Muscle of arm (tissue), 12 donors: ENCODE data around the gene HAAO. TPM values are rescaled to one million over a fixed set of nuclear protein-coding genes. Genes with fewer than 3 reads are reported as not detected.
A peak's percentile ranks its signal among the peaks of the same experiment; 100 is the strongest.

Experiments
- DNase-seq: peaks from one replicate; pipeline ENCODE4 v3.0.0-alpha.2; 2013
- polyA plus RNA-seq, 12 donors: library from polyadenylated mRNA; unstranded; fragments of 120-200 nt; gene quantifications; one replicate each; pipeline ENCODE4 v1.2.1, GENCODE V29; 2013; ENCODE audit not compliant: insufficient read length in 12 of 12

HAAO gene
- polyA plus RNA-seq, 12 donors: 12.6 to 45.3 (median 18.3) TPM; not detected in 1

DNA sequence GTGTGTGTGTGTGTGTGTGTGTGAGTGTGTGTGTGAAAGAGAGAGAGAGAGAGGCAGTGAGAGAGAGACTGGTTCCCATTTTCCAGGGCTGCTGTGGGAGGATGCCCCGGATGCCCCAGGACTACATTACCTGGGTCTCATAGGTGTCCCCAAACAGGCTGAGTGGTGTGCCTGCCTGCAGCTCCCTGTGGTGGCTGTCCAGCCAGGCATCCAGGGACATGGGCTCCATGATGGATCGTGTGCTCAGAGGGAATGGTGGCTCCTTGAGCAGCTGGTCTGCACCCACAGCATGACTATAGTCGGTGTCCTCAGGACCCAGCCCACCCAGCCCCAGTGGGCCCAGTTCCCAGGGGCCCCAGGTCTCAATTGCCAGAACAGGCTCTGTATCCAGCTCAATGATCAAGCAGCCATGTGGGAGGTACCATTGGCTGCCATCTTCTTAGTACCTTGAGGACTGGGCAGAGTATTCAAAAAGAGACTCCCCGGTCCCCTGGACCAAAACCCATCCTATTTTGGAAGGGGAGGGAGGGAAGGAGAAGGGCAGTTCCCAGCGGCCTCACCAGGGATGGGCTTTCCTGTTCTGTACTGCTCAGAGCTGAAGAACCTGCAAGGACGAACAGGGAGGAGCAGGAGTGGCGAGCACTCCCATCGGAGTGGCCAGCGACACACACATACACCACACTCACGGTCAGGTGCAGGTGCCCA is 22.6 kb downstream of the HAAO start:
- DNase-seq: no peak

DNA sequence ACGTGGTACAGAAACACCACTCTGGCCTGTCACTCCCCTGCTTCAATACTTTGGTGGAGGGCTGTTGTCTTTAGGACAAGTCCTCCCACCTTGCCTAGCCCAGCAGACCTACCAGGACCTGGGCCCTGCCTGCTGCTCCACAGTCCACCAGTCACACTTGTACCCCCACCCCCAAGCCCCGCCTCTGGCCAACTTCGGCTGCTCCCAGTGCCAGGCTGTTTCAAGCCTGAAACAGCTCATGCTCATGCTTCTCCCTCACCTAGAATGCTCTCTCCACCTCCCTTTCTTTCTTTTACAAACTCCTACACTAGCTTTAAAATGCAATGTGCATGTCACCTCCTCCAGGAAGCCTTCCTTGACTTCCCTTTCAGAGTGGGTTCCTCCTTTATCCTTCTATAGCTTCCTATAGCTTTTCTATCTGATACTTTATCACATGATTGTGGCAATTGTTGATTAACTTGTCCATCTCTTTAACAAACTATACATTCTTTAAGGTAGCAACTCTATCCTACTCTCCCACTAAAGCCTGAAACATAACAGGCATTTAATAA is 23.6 kb downstream of the HAAO start:
- no peak for DNase-seq

DNA sequence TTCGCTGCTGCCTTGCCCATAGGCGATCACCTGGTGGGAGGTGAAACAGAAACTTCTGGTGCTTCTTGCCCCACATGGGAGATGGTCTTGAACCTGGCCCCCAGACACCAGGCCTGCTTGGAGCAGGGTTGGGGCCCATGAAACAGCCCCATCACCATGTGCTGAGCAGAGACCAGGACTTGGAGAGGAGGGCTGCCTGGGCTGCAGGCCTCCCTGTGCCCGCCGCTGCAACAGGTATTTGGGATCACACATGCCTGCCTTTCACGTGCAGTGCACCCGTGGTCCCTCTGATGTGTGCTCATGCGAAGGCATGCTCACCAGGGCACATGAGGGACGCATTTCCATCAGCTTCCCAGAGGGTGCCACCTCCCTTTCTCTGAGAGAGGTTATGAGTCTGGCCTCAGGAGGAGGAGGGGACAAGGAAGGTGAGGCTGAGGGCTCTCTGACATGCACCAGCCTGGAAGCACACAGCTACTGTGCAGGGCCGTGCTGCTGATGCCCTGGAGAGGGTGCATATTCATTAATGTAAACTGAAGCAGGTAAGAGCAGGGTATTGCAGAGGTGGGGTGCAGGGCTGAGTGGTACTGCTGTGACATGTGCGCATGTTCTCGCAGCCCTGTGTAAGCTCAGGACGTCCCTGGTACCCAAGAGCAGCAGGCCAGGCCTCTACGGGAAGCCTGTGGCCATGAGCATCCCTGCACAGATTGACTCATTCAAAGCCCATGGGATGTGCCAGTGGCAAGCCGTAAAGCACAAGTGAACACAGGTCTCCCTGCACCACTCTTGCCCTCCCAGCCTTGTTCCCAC is 24.3 kb downstream of the HAAO start:
- no peak for DNase-seq

DNA sequence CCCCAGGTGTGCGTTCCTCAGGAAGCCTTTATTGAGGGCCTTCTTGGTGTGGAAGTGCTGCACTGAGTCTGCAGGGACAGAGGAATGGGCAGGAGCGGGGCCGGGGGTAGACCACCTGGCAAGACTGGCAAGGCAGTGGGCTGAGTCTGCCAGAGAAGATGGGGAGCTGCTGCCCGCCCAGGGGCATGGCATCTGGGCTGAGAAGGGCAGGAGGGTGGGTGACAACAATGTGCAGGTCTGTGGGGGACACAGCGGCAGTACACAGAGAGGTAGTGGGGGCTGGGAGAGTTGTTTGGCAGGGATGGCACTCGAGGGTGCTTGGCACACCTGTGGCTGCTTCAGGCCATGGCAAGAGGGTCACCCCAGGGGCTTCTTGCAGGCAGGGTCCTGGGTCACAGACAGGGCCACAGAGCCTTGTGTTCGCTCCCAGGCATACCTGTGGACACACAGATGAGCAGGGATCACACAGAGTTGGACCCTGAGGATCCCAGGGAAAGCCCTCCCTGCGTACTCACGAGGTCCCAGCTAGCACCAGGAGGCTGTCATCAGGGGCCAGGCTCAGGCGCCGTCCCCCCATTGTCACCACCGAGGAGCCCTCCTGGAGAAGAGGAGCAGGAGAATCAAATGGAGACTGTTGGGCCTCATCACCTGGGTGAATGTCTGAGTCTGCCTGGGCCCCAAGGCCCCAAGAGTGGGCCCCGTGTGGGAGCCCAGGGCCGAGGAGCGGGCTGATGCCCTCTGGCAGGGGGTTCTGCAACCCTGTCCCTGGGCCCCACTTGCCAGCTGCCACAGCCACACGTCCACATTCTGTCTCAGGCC is 25.1 kb downstream of the HAAO start:
- no peak for DNase-seq

DNA sequence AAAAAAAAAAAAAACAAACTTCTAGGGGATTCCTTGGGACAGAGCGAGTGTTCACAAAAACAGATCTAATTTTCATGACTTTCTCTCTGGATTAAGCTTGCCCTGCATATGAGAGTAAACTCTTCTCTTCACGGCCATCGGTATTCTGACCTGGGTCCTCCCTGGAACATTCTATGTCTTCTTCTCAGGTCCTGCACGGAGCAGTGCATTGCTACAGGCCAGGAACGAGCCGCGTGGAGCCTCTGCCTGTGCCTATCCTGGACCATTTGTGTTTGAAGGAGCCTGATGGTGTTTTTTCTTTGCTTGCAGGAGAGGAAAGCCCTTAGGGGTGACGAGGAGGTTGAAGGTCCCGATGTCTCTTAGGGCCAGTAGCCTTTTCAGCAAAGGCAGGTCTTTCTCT is 26.7 kb downstream of the HAAO start:
- DNase-seq: no peak

DNA sequence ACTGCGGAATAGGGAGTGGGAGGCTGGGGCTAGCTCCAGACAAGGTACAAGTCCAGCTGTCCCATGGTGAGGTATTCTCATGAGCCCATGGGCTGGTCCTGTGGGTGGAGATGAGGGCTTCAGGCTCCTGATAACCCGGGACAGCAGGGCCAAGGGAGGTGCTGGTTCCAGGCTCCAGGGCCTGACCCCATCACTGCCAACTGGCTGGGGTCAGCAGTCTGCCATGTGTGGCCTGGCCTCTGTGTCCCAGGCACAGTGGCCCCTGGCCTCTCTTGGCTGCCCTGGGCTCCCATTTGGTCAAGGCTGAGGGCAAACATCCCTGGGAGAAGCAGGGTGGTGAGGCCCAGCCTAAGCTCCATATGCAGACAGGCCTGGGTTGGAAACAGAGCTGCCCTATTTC is 27.5 kb downstream of the HAAO start:
- no peak for DNase-seq

DNA sequence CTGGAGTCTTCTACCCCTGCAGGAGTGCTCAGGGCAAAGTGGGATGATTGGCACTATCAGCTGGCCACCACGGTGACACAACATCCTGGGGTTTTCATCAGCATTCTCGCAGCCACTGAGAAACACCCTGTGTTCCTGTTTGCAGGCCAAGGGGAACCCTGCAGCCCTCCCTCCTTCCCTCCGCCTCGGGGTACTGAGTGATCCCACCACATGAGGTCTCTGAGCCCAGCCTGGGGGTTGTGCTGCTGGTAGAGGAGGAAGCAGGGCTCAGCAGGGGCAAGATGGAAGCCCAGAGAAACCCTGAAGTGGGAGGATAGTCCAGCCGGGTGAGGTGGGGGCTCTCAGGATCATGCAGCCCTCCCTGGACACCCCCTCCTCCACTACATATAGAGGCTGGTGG is 28.3 kb downstream of the HAAO start, which contains the start of gene OXER1:
TSS of gene OXER1 (minus strand) at position 40 of the 400 bp plus-strand sequence. CDS start 73 bp downstream, outside the sequence.
- DNase-seq: no peak

DNA sequence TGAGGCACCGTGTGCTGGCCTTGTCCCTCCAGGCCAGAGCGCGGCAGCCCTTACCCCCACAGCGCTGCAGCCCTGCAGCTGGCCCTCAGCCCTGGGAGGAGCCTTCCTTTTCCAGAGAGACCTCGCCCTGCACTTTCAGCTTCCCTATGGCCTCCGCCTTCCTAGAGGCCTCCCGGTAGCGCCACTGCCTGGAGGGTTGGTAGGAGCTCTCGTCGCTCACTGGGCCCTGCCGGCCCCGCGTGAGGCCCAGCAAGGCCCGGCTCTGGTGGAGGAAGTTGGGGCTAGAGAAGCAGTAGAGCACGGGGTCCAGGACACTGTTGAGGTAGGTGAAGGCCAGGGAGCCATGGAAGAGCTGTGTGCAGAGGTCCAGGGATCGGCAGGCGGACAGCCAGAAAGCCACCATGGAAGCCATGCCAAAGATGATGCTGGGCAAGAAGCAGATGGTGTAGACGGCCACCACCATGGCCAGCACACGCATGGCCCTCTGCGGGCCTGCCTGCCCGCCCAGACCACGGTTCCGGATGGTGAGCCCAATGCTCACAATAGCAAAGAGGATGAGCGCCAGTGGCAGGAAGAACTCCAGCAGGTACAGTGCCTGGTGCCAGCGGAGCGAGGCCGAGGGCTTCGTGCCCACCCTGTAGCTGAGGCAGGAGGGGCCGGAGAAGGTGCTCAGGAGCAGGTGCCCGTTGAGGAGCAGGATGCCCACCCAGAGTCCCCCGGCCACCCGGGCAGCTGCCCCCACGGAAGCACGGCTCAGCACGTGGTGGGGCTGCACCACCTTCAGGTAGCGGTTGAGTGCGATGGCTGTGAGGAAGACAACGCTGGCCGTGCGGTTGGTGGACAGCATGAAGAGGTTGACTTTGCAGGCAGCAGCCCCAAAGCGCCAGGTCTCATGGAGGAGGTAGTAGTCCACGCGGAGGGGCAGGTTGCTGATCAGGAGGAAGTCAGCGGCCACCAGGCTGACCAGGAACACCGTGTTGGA is 29.3 kb downstream of the HAAO start:
- DNase-seq: no peak

DNA sequence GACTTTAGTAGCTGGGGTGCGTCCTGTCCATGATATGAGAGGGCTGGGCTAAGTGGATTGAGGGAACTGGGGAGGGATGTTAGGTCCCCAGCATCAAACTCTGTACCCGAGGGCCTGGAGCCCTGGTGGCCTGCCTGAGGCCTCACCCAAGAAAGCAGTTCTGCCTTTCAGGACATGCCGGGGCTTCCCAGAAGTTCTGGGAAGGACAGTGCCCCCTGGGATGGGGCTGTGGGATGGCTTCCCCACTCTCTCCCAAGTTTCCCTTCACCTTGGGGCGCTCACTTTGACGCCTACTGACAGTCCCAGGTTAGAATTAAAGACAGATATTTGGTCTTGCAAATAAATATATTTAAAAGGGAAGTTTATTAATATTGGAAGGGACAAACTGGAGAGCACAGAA is 30.2 kb downstream of the HAAO start:
- DNase-seq: no peak

DNA sequence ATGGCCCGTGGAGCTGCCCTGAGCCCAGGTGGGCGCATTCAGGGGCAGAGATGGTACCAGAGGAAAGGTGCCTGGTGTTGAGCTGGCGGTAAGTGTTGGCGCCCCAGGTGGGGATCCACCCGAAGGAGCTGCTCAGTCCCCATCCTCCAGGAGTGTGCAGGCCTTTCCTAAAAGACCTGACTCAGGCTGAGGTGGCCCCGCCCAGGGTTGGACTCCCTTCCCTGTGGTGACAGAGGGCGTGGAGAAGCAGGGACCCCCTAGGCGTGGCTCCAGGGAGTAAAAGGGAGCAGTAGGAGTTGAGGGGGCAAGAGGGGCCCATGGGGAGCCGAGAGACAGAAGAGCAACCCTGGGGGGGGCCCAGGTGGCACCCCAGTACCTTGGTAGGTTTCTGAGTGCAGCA is 30.8 kb downstream of the HAAO start:
- no peak for DNase-seq

DNA sequence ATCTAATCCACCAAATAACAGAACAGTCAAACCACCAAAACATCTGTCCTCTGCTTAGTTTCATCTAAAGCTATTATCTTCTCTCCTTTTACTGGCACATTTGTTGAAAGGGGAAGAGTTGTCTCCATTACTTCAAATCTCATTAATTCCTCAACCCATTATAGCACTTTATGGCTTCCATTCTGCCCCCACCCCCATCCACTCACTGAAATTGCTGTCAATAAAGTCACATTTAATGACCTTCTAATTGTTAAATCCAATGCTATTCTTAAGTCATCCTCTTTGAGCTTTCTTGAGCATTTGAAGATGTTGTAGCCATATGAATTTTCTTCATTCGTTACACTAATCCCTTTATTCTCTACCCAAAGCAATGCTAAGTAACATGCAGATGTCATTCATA is 33.6 kb downstream of the HAAO start:
- DNase-seq: no peak

DNA sequence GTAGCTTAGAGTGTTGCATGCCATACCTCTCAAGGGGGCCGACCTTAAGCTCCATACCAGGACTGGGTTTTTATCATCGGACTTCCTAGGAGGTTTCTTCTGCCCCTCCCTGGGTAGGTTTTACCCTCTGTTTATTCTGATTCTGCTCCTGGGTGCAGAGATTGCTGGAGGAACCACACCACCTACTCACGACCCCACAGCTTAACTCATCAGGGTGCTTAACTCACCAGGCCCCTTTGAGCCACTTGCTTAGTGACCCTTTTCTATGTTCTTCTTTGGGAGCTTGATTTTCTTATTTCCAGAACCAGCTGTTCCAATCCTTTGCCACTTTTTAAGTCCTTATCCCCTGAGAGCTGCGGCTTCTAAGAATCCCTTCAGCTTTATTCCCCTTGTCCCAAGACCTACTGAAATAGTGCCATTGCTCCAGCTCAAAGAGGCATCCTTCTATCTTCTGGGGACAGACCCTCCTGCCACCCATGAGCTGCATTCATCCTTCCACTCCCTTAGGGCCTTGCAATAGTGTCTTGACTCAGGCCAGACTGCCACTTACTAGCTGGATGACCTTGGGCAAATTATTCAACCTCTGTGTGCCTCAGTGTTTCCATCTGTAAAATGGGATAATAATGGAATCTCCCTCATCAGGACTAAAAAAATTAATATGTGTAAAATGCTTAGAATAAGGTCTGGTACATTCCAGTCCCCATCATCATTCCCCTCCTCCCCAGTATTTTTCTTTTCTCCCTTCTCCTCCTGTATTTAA is 34.2 kb downstream of the HAAO start:
- DNase-seq: no peak

DNA sequence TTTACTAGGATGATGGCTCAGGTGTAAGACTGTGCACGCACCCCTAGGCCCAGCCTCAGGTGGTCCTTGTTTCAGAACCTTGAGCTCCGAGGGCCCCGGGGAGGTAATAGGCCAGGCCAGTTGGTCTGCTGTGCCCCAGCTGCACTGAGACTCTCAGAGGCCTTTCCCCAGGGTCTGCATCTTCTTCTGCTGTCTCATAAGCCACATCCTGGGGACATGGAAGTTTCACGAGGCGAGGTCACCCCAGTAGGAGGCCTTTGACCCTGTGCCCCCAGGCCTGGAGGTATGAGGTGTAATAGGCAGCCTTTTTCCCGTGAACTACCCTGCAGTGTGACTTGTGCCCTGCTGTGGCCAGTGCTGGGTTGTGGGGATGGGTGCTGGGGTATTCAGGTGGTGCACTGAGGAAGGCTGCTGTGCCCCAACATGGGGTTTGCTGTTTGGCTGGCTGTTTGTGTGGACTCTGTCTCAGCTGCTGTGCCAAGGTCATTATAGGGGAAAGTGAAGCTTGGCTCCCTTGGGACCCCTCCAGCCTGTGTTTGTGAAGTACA is 35.3 kb downstream of the HAAO start:
- DNase-seq: no peak

DNA sequence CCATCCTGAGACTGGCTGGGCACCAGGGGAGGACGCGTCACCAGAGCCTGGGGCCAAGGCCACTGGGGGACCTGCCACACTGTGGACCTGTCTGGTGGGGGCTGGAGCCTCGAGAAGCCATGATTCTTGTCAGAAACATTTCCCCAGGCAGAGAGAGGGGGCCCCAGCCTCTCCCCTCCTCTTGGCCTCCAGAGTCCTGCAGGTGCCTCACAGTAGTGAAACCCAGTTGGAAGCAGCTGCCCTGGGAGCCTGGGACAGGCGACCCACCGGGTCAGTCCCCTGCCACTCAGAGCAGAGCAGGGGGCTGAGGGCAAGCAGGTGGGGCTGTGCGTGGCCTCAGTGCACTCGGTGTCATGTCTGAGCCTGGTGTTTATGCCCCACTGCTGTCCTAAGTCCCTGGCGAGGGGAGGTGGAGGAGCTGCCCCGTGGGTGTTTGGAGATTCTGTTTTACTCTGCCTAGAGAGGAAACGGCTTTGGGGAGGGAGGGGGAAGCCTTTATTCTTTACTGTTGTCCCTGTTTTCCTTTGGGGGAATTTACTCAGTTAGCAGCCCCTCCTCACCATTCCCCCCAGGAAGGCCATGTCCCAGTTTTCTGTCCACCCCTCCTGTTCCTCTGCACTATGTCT is 36.1 kb downstream of the HAAO start:
- no peak for DNase-seq

DNA sequence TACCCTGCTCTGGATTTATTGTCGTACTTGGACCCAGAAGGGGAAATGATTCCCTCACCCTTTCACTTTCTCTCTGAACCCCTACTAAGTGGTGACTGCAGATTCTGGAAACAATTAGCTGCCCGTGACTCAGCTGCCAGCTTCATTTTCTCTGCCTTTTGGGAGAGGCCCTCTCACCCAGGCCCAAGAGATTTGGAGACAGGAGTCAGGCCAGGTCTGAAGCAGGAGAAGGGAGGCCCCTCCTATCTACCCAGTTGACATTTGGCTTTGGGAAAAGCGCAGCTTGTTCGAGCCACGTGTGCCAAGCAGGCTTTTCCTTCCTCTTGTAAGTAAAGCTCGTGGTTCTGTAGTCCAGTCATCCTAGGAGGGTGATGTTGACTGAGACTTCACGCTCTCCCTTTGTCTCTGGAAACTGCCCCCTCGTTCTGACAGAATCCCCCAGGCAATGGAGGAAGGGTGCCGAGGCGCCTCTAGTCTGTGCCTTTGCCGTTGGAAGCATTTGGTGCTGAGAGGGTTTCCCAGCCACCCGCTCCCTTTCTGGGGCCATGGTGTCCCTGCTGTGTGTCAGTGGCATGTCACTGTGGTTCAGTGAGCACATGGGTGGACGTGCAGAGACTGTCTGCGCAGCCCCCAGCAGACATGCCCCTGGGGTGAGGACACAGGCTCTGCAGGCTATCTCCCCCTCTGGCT is 37.0 kb downstream of the HAAO start:
- DNase-seq: no peak

DNA sequence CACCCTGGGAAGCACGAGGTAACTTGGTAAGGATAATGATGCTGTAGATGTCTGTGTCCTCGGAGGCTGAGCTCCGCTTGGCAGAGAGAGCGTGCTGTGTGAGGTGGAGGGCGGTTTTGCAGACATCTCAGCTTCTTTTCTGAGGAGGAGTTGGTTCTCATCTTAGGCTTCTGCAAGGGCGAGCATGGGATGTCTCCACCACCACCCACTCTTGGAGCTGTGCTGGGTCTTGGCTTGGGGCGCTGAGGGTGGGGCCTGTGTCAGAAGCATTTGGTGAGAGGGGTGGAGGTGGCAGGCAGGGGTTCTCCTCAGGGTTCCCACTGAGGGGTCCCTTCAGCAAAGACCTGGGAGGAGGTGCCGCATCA is 37.6 kb downstream of the HAAO start:
- no peak for DNase-seq

DNA sequence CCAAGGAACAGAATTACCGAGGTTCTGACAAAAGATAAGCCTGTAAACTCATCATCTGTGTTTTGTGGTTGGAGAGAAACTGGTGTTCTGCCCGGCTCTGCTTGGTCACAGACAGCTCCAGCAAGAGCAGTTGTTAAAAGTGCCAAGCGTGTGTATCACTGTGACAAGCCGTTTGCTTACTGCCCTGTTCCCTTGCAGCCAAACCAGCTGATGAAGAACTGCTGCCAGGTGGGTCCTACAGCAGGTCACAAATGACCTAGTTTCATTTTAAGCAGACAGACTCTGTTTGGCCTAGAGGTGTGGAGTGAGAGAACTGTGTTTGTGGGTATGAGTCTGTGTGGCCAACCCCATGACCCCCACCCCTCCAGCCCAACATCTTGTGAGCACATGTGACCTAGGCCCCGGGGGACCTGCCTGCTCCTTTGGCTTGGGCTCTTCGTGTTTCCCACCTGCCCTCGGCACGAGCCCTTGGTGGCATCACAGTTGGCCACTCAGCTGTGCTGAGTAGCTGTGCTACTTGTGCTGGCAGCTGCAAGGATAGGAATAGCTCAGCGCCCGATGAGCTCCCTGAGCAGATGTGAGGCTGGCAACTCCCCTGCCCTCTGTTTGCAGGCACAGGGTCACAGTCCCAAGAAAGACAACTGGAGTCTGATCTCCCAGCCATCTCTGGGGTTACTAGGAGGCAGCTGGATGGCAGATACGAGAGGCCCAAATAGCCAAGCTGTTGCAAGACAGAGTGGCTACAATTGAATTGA is 38.2 kb downstream of the HAAO start:
- peak; percentile 56 for DNase-seq
